HepG2 (cell line): ENCODE results near the gene TEDC1. TPM values are rescaled to one million over a fixed set of nuclear protein-coding genes. Genes with fewer than 3 reads are reported as not detected.
A peak's percentile ranks its signal among the peaks of the same experiment; 100 is the strongest.

Experiments
- ATAC-seq: fragments of 200-7000 bp; cut with Tn5 transposase; 3 replicates; pipeline ENCODE4 v1.9.1; 2020; ENCODE audit warnings: mild to moderate bottlenecking, moderate library complexity
- BruUV-seq: library from RNA; stranded (reverse); fragments of 400-500 nt; replicated peaks from 2 replicates; lab custom pipeline; 2021; lab: Mats Ljungman, UMichigan
- CTCF ChIA-PET: fragments of 300-600 bp; formaldehyde crosslinking; extraction: SDS; loops from one replicate; lab custom pipeline; 2021; ENCODE audit warnings: low total read pairs, inconsistent platforms, low intra/inter-chr PET ratio; lab: Yijun Ruan, JAX
- POLR2A ChIA-PET: fragments of 350-600 bp; sonication (Branson Sonifier 250); formaldehyde crosslinking; loops from one replicate; lab custom pipeline; 2020; ENCODE audit warnings: antibody characterized with exemption, inconsistent platforms; lab: Yijun Ruan, JAX
- DNase-seq: peaks from one replicate; pipeline ENCODE4 v3.0.0-alpha.2; 2015; ENCODE audit warnings: low spot score
- FAIRE-seq: peaks from 3 replicates; lab custom pipeline; 2011; peaks lifted over from hg19 to GRCh38; lab: Jason Lieb, UNC
- H2AFZ ChIP-seq: one replicate; pipeline ENCODE4 v1.6.1; 2011; ENCODE audit warnings: low read length, inconsistent platforms
- H3K27ac ChIP-seq: fragments of 300-600 bp; 3 replicates; pipeline ENCODE4 v1.8.0; 2011; ENCODE audit warnings: mixed run types, mild to moderate bottlenecking, mixed read lengths, low read length, inconsistent platforms; ENCODE audit not compliant: insufficient read depth; ENCODE audit errors: extremely low read length
- H3K27me3 ChIP-seq, 2 experiments: fragments of 200-600 bp in 1 of 2; 2 replicates in 1 of 2; 3 replicates in 1 of 2; pipeline versions ENCODE4 v1.6.0 to v1.8.0; 2011; ENCODE audit warnings: low read length in 2 of 2, mild to moderate bottlenecking in 2 of 2, moderate library complexity in 2 of 2, inconsistent platforms in 1 of 2; ENCODE audit not compliant: insufficient read depth in 2 of 2, control insufficient read depth in 1 of 2
- H3K36me3 ChIP-seq, 2 experiments: fragments of 200-600 bp in 1 of 2; replicated peaks in 1 of 2; 2 replicates in 1 of 2; 3 replicates in 1 of 2; pipeline versions ENCODE4 v1.5.1 to v1.8.0; 2011; ENCODE audit warnings: low read length in 2 of 2, inconsistent platforms in 1 of 2; ENCODE audit not compliant: insufficient read depth in 2 of 2, control insufficient read depth in 1 of 2
- H3K4me1 ChIP-seq: 2 replicates; pipeline ENCODE4 v1.5.1; 2012; ENCODE audit warnings: low read length, inconsistent platforms; ENCODE audit not compliant: insufficient read depth
- H3K4me2 ChIP-seq: 2 replicates; pipeline ENCODE4 v1.6.0; 2011; ENCODE audit warnings: low read depth, low read length, inconsistent platforms
- H3K4me3 ChIP-seq, 3 experiments: fragments of 200-600 bp in 1 of 3; sonication (generic), shearing (Covaris generic) in 1 of 3; replicated peaks in 1 of 3; 2 replicates each; pipeline ENCODE4 v1.5.1; 2011 to 2016; ENCODE audit warnings: low read length in 3 of 3, inconsistent platforms in 2 of 3, low read depth in 2 of 3, mild to moderate bottlenecking in 2 of 3, control low read depth in 1 of 3, mixed read lengths in 1 of 3; ENCODE audit not compliant: insufficient read depth in 1 of 3
- H3K79me2 ChIP-seq: one replicate; pipeline ENCODE4 v1.6.1; 2011; ENCODE audit warnings: low read length, inconsistent platforms; ENCODE audit not compliant: insufficient read depth
- H3K9ac ChIP-seq: 2 replicates; pipeline ENCODE4 v1.6.0; 2011; ENCODE audit warnings: mild to moderate bottlenecking, low read depth, low read length, inconsistent platforms; ENCODE audit not compliant: insufficient read depth
- H3K9me3 ChIP-seq: 2 replicates; pipeline ENCODE4 v1.5.1; 2012; ENCODE audit warnings: mild to moderate bottlenecking, low read length
- H4K20me1 ChIP-seq: 2 replicates; pipeline ENCODE4 v1.6.0; 2011; ENCODE audit warnings: inconsistent platforms, mild to moderate bottlenecking, low read length, moderate library complexity; ENCODE audit not compliant: insufficient read depth
- CBX1 ChIP-seq: IDR thresholded peaks from one replicate; pipeline ENCODE4 v1.6.1; 2016; ENCODE audit warnings: antibody characterized with exemption, low read depth
- ELF3 ChIP-seq: IDR thresholded peaks from 2 replicates; pipeline ENCODE4 v1.6.1; 2016; ENCODE audit warnings: missing genetic modification reagents, missing compliant biosample characterization
- ERF ChIP-seq: IDR thresholded peaks from 2 replicates; pipeline ENCODE4 v1.6.1; 2018; ENCODE audit warnings: missing biosample characterization, missing genetic modification reagents
- FOXM1 ChIP-seq: sonication (generic); formaldehyde crosslinking; IDR thresholded peaks from 2 replicates; pipeline ENCODE4 v1.5.0; 2020; ENCODE audit warnings: missing genetic modification reagents
- IKZF1 ChIP-seq: fragments of 450-650 bp; IDR thresholded peaks from 2 replicates; pipeline ENCODE4 v1.7.1; 2016
- MXD1 ChIP-seq: sonication (generic); formaldehyde crosslinking; IDR thresholded peaks from 2 replicates; pipeline ENCODE4 v1.4.0; 2020; ENCODE audit warnings: mild to moderate bottlenecking, missing genetic modification reagents
- PHF20 ChIP-seq: sonication (generic); formaldehyde crosslinking; IDR thresholded peaks from 2 replicates; pipeline ENCODE4 v1.5.0; 2020; ENCODE audit warnings: mild to moderate bottlenecking, missing genetic modification reagents
- RERE ChIP-seq: IDR thresholded peaks from 2 replicates; pipeline ENCODE4 v1.6.1; 2016; ENCODE audit warnings: low read depth, missing genetic modification reagents, missing compliant biosample characterization
- RFX5 ChIP-seq: IDR thresholded peaks from 2 replicates; pipeline ENCODE4 v1.6.1; 2011; ENCODE audit warnings: low read depth, low read length, improper control_type of control experiment
- SMAD1 ChIP-seq: sonication (generic); formaldehyde crosslinking; IDR thresholded peaks from 2 replicates; pipeline ENCODE4 v1.4.0; 2020; ENCODE audit warnings: missing genetic modification reagents, low read depth, mild to moderate bottlenecking, borderline replicate concordance
- TOPORS ChIP-seq: sonication (generic); formaldehyde crosslinking; IDR thresholded peaks from 2 replicates; pipeline ENCODE4 v1.8.0; 2023; ENCODE audit warnings: mild to moderate bottlenecking, missing genetic modification reagents
- ZFYVE20 ChIP-seq: sonication (generic); formaldehyde crosslinking; IDR thresholded peaks from 2 replicates; pipeline ENCODE4 v1.8.0; 2023; ENCODE audit warnings: low read depth, mild to moderate bottlenecking, moderate library complexity, missing genetic modification reagents, borderline replicate concordance
- ZNF20 ChIP-seq: sonication (generic); formaldehyde crosslinking; IDR thresholded peaks from 2 replicates; pipeline ENCODE4 v1.4.0; 2020; ENCODE audit warnings: mild to moderate bottlenecking, moderate library complexity, missing genetic modification reagents
- ZNF674 ChIP-seq: sonication (generic); formaldehyde crosslinking; IDR thresholded peaks from 2 replicates; pipeline ENCODE4 v1.5.0; 2020; ENCODE audit warnings: low read depth, mild to moderate bottlenecking, missing genetic modification reagents
- ZNF790 ChIP-seq: sonication (generic); formaldehyde crosslinking; IDR thresholded peaks from 2 replicates; pipeline ENCODE4 v1.8.0; 2022; ENCODE audit warnings: missing genetic modification reagents, mild to moderate bottlenecking, borderline replicate concordance
- ZNF816 ChIP-seq: sonication (generic); formaldehyde crosslinking; IDR thresholded peaks from 2 replicates; pipeline ENCODE4 v1.8.0; 2022; ENCODE audit warnings: missing genetic modification reagents, mild to moderate bottlenecking, borderline replicate concordance
- WGBS: methylation state at CpG from one replicate; pipeline ENCODE4 v1.1.6; 2017; ENCODE audit warnings: low lambda C conversion rate; 5-methylcytosine and 5-hydroxymethylcytosine counted together
- in situ Hi-C: cut with HindIII; loops from 2 replicates; pipeline ENCODE4 v1.10.0; 2017; ENCODE audit warnings: low pct_unique_long_range_greater_than_20kb; ENCODE audit not compliant: extremely low pct_ligation_motif_present
- intact Hi-C: fragments of 100-400 bp; cut with micrococcal nuclease; formaldehyde crosslinking; loops from one replicate; pipeline ENCODE4 v1.10.0; 2022; ENCODE audit not compliant: unreplicated experiment
- polyA plus RNA-seq, 8 experiments: library from polyadenylated mRNA; depleted of rRNA in 3 of 8; stranded (reverse) in 7 of 8; unstranded in 1 of 8; fragments of >200 nt; fragmentation: Illumina TruSeq in 4 of 8; extraction: Trizol in 4 of 8; gene quantifications; 2 replicates each; pipeline versions ENCODE4 v1.2.1 to v1.2.3, GENCODE V29; 2011 to 2016; ENCODE audit warnings: low read depth in 4 of 8, missing spikeins in 1 of 8, mixed read lengths in 1 of 8; ENCODE audit not compliant: insufficient read depth in 1 of 8
- total RNA-seq, 5 experiments: library from RNA; depleted of rRNA; stranded (reverse); fragments of >200 nt; fragmentation: Illumina TruSeq; extraction: Trizol; gene quantifications; 2 replicates each; pipeline ENCODE4 v1.2.3, GENCODE V29; 2016; ENCODE audit warnings: low read depth in 1 of 5

The TEDC1 gene
- total and polyA plus RNA-seq, 2 of the 13 experiments (the other 11 are each of a cell fraction or from before 2014, with no cell fraction given): 5.7 to 27.4 TPM

- TF ChIP-seq IKZF1 (no peak), MXD1 (CRISPR knock-in tag) (0 out of 2 replicates have a peak, but pooled peaks have one; percentile 21), TOPORS (CRISPR knock-in tag) (no peak), SMAD1 (CRISPR knock-in tag) (no peak), ZNF674 (CRISPR knock-in tag) (no peak), ZNF790 (CRISPR knock-in tag) (no peak), ZNF20 (CRISPR knock-in tag) (no peak), ZFYVE20 (CRISPR knock-in tag) (no peak), ERF (CRISPR knock-in tag) (no peak)
Observed at GRCh38 chr14:105498430-105499255, 7.6 kb downstream of the TEDC1 start (continued).

- Histone ChIP-seq H4K20me1 (no peaks in the 10 kb centered on the region), H3K79me2 (peaks cover 18% of the 10 kb centered on the region), H3K4me1 (peaks cover 92% of the 10 kb centered on the region), H3K9ac (peak overlapping the region; percentile 79), H3K27ac (peak overlapping the region; percentile 96), H3K27me3 (no peaks in the 10 kb centered on the region), H2AFZ (no peak overlapping the region), H3K36me3 (no peaks in the 10 kb centered on the region; a peak in 1 of 5 replicates), H3K4me3 (peak overlapping the region in 2 of 3 experiments; percentile 6 to 52; a peak in 2 of 6 replicates), H3K4me2 (peak overlapping the region; percentile 67), H3K9me3 (no peaks in the 10 kb centered on the region)
- in situ Hi-C loops (no loop called here), intact Hi-C loops (loop anchor here (1.0 to 10.0 kb wide), 2 partner anchors 8 to 185 kb away; partner anchors contain the start of genes PACS2 and TEDC1)
- DNase-seq (peak; percentile 91), FAIRE-seq (peak; percentile 72), ATAC-seq (peak; percentile 62)
- ChIA-PET CTCF (no interaction called here), POLR2A (interaction anchor here (0.9 to 1.8 kb wide), 6 partner anchors 8 to 199 kb away, joined by 3 to 8 read pairs (median 4); partner anchors contain the start of genes BRF1 and TMEM121)
- no TSS peak for BruUV-seq
- WGBS: no CpG with 5 or more reads among the region's 27 CpGs
- TF ChIP-seq ELF3 (CRISPR knock-in tag): peak; percentile 87
- TF ChIP-seq FOXM1 (CRISPR knock-in tag): no peak
- no peak for TF ChIP-seq RERE (CRISPR knock-in tag)
- no peak for TF ChIP-seq ZNF816 (CRISPR knock-in tag)
- TF ChIP-seq RFX5: no peak
- TF ChIP-seq PHF20 (CRISPR knock-in tag): peak; percentile 28; the same call in 1 of the 2 replicates
- no peak for TF ChIP-seq CBX1
Observed at GRCh38 chr14:105499256-105500035, 8.4 kb downstream of the TEDC1 start.
